ENCODE results near the gene TBC1D32.
"Not testable (repeated sequence)": the region's sequence is repeated elsewhere in the genome, so short reads cannot be mapped to it uniquely, and the experiment has no call there.

The TBC1D32 gene

DNA sequence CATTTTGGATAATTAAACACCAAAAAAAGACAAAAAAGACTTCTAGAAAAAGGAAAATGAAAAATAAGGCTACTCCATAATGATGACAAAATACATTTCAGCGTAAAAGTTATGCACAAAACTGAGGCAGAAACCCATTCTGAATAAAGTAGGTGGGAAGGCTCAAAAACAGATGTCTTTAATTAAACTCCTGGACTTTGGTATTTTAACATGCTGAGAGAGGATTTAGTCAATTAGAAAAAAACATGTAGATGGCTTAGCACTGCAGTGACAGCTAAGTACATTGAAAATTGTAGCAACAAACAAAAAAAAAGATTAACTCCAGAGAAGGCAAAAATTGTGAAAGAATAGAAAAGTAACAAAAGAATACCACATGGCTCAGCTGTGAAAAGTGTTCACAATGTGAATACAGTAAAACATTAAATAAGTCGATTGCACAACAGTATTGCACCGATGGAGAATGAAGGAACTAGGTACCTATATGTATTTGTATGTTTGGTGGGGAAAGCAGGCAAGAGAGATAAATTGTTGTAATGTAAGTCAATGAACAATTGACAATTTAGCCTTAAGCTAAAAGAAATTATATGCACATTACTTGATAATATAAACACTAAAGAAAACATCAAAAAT is 59.5 kb downstream of the TBC1D32 start:
- FAIRE-seq (no peak), DNase-seq (ENCODE audit: insufficient read length) (no peak)
- TF ChIP-seq POLR2AphosphoS5 (IDR thresholded peaks at IDR 0.05; ENCODE audit: low read depth, low read length) (no peak), POLR2A (IDR thresholded peaks at IDR 0.05; ENCODE audit: low read depth, low read length) (no peak), TAF1 (IDR thresholded peaks at IDR 0.05; ENCODE audit: borderline replicate concordance, low read depth, low read length) (no peak)

DNA sequence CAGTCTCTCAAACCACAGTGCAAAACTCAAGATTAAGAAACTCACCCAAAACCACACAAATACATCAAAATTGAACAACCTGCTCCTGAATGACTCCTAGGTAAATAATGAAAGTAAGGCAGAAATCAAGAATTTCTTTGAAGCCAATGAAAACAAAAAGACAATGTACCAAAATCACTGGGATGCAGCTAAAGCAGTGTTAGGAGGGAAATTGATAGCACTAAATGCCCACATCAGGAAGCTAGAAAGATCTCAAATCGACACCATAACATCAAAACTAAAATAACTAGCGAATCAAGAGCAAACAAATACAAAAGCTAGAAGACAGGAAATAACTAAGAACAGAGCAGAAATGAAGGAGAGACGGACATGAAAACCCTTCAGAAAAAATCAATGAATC is 70.5 kb downstream of the TBC1D32 start:
- TF ChIP-seq TAF1 (IDR thresholded peaks at IDR 0.05; ENCODE audit: borderline replicate concordance, low read depth, low read length): no peak
- no peak for TF ChIP-seq POLR2AphosphoS5 (IDR thresholded peaks at IDR 0.05; ENCODE audit: low read depth, low read length)
- no peak for TF ChIP-seq POLR2A (IDR thresholded peaks at IDR 0.05; ENCODE audit: low read depth, low read length)
- DNase-seq (ENCODE audit: insufficient read length): no peak
- no peak for FAIRE-seq

DNA sequence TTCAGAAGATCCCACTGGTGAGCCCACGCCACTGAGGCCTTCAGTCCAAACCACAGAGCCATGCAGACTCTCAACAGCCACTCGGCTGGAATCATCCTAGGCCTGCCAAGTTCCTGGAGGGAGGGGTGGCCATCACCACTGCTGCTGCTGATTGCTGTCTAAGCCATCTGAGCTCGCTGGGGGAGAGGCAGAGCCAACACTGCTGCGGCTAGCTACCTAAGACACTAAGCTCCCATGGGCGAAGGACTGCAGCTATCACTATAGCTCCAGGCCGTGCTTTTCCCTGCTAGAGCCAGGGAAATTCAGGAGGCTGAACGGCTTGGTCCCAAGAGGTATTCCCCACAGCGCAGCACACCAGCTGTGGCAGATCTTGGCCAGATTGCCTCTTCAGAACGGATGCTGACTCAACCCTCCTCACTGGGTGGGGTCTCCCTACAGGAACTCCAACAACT is 73.6 kb downstream of the TBC1D32 start:
- TF ChIP-seq TAF1 (IDR thresholded peaks at IDR 0.05; ENCODE audit: borderline replicate concordance, low read depth, low read length) (no peak), POLR2A (IDR thresholded peaks at IDR 0.05; ENCODE audit: low read depth, low read length) (no peak), POLR2AphosphoS5 (IDR thresholded peaks at IDR 0.05; ENCODE audit: low read depth, low read length) (no peak)
- no peak for DNase-seq (ENCODE audit: insufficient read length)
- no peak for FAIRE-seq

DNA sequence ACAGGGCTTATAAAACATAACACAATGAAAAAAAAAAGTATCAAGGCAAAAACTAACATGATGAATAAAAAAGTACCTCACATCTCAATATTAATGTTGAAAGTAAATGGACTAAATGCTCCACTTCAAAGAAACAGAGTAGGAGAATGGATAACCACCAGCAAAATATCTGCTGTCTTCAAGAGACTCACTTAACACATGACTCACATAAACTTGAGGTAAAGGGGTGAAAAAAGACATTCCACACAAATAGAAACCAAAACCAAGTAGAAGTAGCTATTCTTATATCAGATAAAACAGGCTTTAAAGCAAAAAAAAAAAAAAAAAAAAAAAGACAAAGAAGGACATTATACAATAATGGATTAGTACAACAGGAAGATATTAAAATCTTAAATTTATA is 86.9 kb downstream of the TBC1D32 start:
- no peak for DNase-seq (ENCODE audit: insufficient read length)
- TF ChIP-seq TAF1 (IDR thresholded peaks at IDR 0.05; ENCODE audit: borderline replicate concordance, low read depth, low read length): no peak
- no peak for TF ChIP-seq POLR2AphosphoS5 (IDR thresholded peaks at IDR 0.05; ENCODE audit: low read depth, low read length)
- no peak for TF ChIP-seq POLR2A (IDR thresholded peaks at IDR 0.05; ENCODE audit: low read depth, low read length)
- FAIRE-seq: no peak

DNA sequence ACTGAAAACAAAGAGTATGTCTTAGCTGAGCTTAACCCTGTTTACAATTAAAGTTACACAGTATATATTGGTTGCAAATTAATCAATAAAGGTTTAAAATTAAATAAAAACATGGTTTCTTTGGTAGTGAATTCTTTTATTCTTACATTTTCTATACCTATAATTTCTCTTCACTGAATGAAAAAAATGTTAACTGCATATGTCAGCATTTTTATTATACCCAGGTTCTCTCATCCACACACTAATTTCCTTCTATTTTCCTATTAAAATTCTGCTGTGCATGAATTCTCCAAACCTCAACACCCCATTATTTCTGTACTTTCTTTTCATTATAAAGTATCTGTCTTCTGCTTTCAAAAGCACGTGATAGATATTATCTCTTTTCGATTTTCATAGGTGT is 91.9 kb downstream of the TBC1D32 start:
- TF ChIP-seq POLR2AphosphoS5 (IDR thresholded peaks at IDR 0.05; ENCODE audit: low read depth, low read length): no peak
- TF ChIP-seq POLR2A (IDR thresholded peaks at IDR 0.05; ENCODE audit: low read depth, low read length): no peak
- TF ChIP-seq TAF1 (IDR thresholded peaks at IDR 0.05; ENCODE audit: borderline replicate concordance, low read depth, low read length): no peak
- DNase-seq (ENCODE audit: insufficient read length) (no peak), FAIRE-seq (no peak)

DNA sequence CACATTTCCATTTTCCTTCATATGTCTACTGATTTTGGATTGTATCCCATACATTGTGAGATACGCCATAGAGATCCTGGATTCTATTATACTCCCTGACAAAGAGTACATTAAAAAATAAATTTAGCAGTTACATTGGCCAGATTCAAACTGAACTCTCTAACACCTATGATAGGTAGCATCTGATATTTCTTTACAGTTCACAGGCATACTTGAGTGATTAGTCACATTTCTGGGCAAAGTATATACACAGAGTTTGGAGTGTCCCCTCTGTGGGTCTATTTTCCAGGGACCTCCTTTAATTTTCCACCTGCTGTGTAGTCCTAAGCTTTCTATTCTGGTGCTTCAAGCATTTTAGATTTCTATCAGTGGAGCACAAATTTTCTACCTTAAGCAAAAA is 96.4 kb downstream of the TBC1D32 start:
- TF ChIP-seq POLR2A (IDR thresholded peaks at IDR 0.05; ENCODE audit: low read depth, low read length) (no peak), POLR2AphosphoS5 (IDR thresholded peaks at IDR 0.05; ENCODE audit: low read depth, low read length) (no peak), TAF1 (IDR thresholded peaks at IDR 0.05; ENCODE audit: borderline replicate concordance, low read depth, low read length) (no peak)
- FAIRE-seq (no peak), DNase-seq (ENCODE audit: insufficient read length) (no peak)

DNA sequence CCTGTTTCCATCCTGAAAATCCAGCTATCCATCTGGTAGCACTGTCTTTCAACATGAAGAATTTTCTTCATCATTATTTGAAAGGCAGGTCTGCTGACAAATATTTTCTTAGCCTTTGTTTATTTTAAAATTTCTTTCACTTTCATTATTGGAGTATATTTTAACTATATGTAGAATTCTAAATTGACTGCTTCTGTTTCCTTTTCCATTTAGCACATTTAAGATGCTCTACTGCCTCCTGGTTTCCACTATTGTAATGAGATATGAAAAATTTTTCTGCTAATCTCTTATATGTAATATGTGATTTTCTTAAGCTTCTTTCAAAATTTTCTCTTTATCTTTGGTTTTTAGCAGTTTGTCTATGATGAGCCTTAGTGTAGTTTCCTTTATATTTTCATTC is 97.3 kb downstream of the TBC1D32 start:
- TF ChIP-seq TAF1 (IDR thresholded peaks at IDR 0.05; ENCODE audit: borderline replicate concordance, low read depth, low read length): no peak
- no peak for TF ChIP-seq POLR2AphosphoS5 (IDR thresholded peaks at IDR 0.05; ENCODE audit: low read depth, low read length)
- TF ChIP-seq POLR2A (IDR thresholded peaks at IDR 0.05; ENCODE audit: low read depth, low read length): no peak
- no peak for DNase-seq (ENCODE audit: insufficient read length)
- FAIRE-seq: no peak

DNA sequence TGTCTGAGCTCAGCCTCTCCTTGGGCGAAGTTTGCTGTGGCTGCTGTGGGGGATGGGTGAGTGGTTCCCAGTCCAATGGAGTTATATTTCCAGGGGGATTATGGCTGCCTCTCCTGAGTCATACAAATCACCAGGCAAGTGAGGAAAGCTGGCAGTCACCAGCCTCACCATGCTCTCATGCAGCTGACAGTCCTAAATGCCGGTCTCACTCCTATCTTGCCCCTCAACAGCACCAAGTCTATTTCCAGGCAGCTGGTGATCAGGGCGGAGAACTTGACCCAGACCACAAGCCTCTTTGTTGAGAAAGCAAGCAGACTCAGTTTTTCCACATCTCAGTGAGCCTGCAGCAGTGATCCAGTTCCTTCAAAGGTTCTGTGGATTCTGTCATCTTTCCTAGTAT is 98.9 kb downstream of the TBC1D32 start:
- FAIRE-seq (no peak), DNase-seq (ENCODE audit: insufficient read length) (no peak)
- no peak for TF ChIP-seq TAF1 (IDR thresholded peaks at IDR 0.05; ENCODE audit: borderline replicate concordance, low read depth, low read length)
- no peak for TF ChIP-seq POLR2A (IDR thresholded peaks at IDR 0.05; ENCODE audit: low read depth, low read length)
- no peak for TF ChIP-seq POLR2AphosphoS5 (IDR thresholded peaks at IDR 0.05; ENCODE audit: low read depth, low read length)

DNA sequence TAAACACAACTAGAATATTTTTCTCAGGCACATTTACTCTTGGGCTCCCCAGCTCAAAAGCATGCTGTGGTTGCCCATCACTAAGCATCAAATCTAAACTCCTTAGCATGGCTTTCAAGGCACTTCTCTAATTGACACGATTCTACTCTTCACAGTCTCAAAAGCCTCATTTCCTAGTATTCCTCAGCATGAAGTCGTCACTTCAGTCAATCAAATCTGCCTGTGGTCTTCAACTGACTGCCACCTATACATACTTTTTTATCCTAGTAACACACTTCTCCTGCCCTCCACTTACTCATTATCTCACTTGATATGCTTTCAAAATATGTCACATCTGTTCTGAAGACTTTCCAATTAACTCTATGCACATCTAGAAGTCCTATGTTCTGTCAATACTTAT is 110.3 kb downstream of the TBC1D32 start:
- no peak for TF ChIP-seq TAF1 (IDR thresholded peaks at IDR 0.05; ENCODE audit: borderline replicate concordance, low read depth, low read length)
- FAIRE-seq (no peak), DNase-seq (ENCODE audit: insufficient read length) (no peak)

DNA sequence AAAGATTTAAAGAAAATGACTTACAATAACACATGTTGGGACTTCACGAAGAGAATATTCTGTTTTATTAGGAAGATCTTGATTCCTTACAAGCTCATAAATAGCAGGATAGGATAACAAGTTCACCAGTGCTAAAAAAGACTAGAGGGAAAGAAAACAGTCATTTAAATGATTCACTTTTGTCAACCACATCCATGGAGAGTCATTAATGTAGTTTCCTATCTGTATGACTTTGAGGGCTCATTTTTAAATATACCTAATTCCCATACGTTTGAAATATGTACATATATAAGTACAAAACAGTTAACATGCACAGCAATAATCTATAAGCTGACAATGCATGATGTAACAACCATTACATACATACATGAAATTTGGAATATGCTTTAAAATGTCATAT is 111.1 kb downstream of the TBC1D32 start:
- FAIRE-seq: no peak
- TF ChIP-seq POLR2A (IDR thresholded peaks at IDR 0.05; ENCODE audit: low read depth, low read length) (no peak), TAF1 (IDR thresholded peaks at IDR 0.05; ENCODE audit: borderline replicate concordance, low read depth, low read length) (no peak), POLR2AphosphoS5 (IDR thresholded peaks at IDR 0.05; ENCODE audit: low read depth, low read length) (no peak)
- DNase-seq (ENCODE audit: insufficient read length): no peak

DNA sequence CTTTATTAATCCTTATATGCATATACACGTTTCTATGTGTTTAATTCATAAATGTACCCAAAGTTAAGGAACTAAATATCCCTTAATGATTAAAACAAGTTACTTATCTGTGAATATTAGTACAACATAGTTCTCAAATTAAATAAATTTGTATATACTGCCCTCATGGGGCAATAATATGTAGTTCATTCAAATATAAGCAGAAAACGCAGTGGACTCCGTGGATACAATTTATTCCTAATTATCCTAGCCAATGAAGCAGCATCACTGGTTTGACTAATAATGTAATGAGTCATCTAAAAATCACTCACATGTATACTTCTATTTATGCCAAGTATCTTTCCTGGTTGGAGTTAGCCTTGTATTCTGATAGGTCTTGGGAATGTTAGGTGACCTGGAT is 111.6 kb downstream of the TBC1D32 start:
- TF ChIP-seq POLR2A (IDR thresholded peaks at IDR 0.05; ENCODE audit: low read depth, low read length) (no peak), POLR2AphosphoS5 (IDR thresholded peaks at IDR 0.05; ENCODE audit: low read depth, low read length) (no peak), TAF1 (IDR thresholded peaks at IDR 0.05; ENCODE audit: borderline replicate concordance, low read depth, low read length) (no peak)
- DNase-seq (ENCODE audit: insufficient read length): no peak
- no peak for FAIRE-seq

DNA sequence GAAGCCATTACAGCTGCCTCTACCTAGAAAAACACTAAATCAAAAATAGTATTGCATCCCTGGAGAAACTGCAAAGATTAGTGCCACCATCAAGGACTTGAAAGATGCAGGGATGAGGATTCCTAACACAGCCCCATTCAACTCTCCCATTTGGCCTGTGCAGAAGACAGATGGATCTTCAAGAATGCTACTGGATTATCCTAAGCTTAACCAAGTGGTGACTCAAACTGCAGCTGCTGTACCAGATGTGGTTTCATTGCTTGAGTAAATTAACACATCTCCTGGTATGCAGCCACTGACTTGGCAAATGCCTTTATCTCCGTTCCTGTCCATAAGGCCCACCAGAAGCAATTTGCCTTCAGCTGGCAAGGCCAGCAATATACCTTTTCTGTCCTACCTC is 117.4 kb downstream of the TBC1D32 start:
- no peak for TF ChIP-seq POLR2AphosphoS5 (IDR thresholded peaks at IDR 0.05; ENCODE audit: low read depth, low read length)
- no peak for TF ChIP-seq POLR2A (IDR thresholded peaks at IDR 0.05; ENCODE audit: low read depth, low read length)
- TF ChIP-seq TAF1 (IDR thresholded peaks at IDR 0.05; ENCODE audit: borderline replicate concordance, low read depth, low read length): no peak
- FAIRE-seq: no peak
- no peak for DNase-seq (ENCODE audit: insufficient read length)

DNA sequence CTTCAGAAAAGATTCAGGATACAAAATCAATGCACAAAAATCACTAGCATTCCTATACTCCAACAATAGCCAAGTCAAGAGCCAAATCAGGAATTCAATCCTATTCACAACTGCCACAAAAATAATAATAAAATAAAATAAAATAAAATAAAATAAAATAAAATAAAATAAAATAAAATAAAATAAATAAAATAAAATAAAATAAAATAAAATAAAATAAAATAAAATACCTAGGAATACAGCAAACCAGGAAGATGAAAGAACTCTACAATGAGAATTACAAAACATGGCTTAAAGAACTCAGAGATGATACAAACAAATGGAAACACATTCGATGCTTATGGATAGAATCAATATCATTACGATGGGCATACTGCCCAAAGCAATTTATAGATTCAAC is 120.9 kb downstream of the TBC1D32 start:
- DNase-seq (ENCODE audit: insufficient read length); FAIRE-seq: not testable (repeated sequence)
